GM21528 (cell line): ENCODE measurements around the gene SWT1.
"Not testable (repeated sequence)": the region's sequence is repeated elsewhere in the genome, so short reads cannot be mapped to it uniquely, and the experiment has no call there.

Source experiments
- ATAC-seq: cut with Tn5 transposase; IDR thresholded peaks from one replicate; pipeline ENCODE4 v1.9.1; 2021; ENCODE audit warnings: mild to moderate bottlenecking, moderate library complexity; ENCODE audit not compliant: unreplicated experiment, low FRiP score

The SWT1 gene

DNA sequence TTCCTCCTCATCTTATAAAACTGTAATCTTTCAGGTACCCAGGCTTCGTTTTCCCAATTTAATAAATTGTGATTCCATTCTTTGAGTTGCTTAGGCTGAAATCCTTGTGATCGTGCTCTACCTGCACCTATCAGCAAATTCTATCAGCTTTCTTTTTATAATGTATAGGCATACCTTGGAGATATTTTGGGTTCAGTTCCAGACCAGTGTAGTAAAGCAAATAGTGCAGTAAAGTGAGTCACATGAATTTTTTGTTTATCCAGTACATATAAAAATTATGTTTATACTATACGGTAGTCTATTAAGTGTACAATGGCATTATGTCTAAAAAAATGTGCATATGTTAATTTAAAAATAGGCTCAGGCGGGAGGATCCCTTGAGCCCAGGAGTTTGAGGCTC, 5.5 kb downstream of the SWT1 start:
- no peak for ATAC-seq

GRCh38 chr1:185166106-185166505, 9.1 kb downstream of the SWT1 start:
- ATAC-seq = no peak

- peak; percentile 86 for ATAC-seq
These were observed 13.4 kb downstream of the SWT1 start for GRCh38 chr1:185170291-185170848.

- ATAC-seq = no peak
These were observed 36.8 kb downstream of the SWT1 start for GRCh38 chr1:185193756-185194155.

GRCh38 chr1:185198712-185199111, 41.7 kb downstream of the SWT1 start:
- not testable (repeated sequence) for ATAC-seq

- ATAC-seq = no peak
These were observed 43.9 kb downstream of the SWT1 start for GRCh38 chr1:185200889-185201288.

GRCh38 chr1:185207170-185207569, 50.2 kb downstream of the SWT1 start:
- no peak for ATAC-seq

DNA sequence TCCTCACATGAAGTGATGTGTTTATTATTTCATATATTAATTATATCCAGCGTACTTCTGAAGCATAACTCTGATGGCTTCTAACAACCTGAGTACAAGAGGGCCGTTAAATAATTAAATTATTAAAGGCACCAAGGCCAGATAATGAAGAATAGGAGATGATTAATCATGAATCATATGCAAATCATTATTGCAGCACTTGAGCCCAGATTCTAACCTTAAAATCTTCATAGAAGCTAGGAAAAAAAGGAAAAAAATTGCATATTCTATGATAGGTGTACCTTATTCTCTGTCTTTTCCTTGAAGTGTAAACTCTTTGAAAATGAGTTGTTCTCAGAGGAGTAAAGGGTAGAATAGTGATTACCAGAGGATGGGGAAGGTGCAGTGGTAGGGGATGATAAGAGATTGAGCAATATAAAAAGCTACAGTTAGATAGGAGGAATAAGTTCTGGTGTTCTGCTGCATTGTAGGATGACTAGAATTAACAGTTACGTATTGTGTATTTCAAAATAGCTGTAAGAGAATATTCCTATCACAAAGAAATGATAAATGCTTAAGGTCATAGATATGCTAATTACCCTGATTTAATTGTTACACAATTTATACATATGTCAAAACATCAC, 51.1 kb downstream of the SWT1 start:
- ATAC-seq = no peak

DNA sequence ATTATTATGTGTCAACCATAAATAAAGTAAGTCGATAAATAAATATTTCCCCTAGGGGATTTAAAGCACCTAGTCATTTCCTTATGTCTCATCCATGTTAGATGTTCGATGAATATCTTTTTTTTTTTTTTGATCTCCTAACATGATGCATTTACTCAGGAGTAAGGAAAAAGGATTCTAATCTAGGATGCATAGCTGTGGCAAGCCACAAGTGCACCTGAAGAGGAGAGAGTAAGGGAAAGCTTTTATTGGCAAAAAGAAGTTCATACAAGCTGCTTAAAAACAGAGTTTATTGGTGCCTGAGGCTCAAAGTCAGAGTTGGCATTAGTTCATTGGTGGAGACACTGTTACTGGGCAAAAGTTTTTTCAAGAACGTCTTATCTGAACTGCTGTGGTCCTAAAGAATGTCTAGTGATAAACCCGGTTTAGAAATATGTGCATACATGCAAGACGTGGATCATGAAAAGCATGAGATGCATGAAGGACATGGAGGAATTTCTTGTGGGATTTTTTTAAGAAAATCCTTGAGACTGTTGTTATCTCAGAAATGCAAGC, 51.7 kb downstream of the SWT1 start:
- no peak for ATAC-seq

DNA sequence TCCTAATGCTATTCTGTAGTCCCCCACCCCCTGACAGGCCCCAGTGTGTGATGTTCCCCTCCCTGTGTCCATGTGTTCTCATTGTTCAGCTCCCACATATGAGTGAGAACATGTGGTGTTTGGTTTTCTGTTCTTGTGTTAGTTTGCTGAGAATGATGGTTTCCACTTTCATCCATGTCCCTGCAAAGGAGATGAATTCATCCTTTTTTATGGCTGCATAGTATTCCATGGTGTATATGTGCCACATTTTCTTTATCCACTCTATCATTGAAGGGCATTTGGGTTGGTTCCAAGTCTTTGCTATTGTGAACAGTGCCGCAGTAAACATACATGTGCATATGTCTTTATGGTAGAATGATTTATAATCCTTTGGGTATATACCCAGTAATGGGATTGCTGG, 52.4 kb downstream of the SWT1 start:
- not testable (repeated sequence) for ATAC-seq

GRCh38 chr1:185213091-185213490, 56.1 kb downstream of the SWT1 start:
- ATAC-seq = no peak

GRCh38 chr1:185215911-185216310, 58.9 kb downstream of the SWT1 start:
- no peak for ATAC-seq

- ATAC-seq = no peak
These were observed 67.2 kb downstream of the SWT1 start for GRCh38 chr1:185224132-185224531.

GRCh38 chr1:185227161-185227560, 70.2 kb downstream of the SWT1 start:
- ATAC-seq = no peak

- no peak for ATAC-seq
These were observed 72.0 kb downstream of the SWT1 start for GRCh38 chr1:185228979-185229378.

DNA sequence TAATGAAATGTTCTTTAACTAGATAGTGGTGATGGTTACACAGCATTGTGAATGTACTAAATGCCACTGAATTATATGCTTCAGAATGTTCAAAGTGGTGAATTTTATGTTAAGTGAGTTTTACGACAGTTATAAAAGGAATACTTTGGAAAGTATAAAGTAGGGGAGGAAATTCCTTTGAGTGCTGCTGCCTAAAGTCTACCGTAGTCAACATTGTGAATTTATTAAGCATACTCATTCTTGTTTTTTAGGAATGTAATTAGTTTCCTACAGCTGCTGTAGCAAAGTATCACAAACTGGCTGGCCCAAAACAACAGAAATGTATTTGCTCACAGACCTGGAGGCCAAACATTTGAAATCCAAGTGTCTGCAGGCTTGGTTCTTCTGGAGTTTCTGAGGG, 73.0 kb downstream of the SWT1 start:
- no peak for ATAC-seq

GRCh38 chr1:185232874-185233273, 75.9 kb downstream of the SWT1 start:
- no peak for ATAC-seq

DNA sequence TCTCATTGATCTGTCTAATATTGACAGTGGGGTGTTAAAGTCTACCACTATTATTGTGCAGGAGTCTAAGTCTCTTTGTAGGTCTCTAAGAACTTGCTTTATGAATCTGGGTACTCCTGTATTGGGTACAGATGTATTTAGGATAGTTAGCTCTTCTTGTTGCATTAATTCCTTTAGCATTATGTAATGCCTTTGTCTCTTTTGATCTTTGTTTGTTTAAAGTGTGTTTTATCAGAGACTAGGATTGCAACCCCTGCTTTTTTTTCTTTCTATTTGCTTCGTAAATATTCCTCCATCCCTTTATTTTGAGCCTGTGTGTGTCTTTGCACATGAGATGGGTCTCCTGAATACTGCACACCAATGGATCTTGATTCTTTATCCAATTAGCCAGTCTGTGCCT, 77.2 kb downstream of the SWT1 start:
- not testable (repeated sequence) for ATAC-seq

GRCh38 chr1:185237176-185237575, 80.2 kb downstream of the SWT1 start:
- not testable (repeated sequence) for ATAC-seq

GRCh38 chr1:185237661-185238060, 80.7 kb downstream of the SWT1 start:
- ATAC-seq = no peak

GRCh38 chr1:185238447-185238846, 81.5 kb downstream of the SWT1 start:
- no peak for ATAC-seq

DNA sequence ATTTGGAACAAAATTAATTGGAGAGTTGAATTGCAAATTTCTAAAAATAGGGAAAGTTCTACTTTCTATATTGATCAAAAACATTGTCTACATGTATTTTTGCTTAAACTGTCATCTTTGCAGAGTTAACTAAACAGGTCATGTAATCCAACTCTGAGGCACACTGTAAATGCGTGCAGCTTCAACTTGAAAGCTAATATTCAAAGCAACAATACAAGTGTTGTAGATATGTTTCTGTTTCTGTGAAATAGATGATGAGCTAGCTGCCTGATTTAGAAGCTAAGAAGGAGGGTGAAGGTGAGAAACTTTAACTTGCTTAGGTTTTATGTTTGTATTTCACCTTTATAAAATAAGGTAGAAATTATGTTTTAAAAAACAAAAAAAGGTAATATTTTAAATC, 82.9 kb downstream of the SWT1 start:
- ATAC-seq = no peak
